Mesenchymal stem cell (in vitro differentiated cells and primary cell): ENCODE measurements around the gene CFAP92.

ENCODE experiments used
- DNase-seq: peaks from one replicate; pipeline ENCODE4 v3.0.0-alpha.2; 2013
- H2AFZ ChIP-seq: one replicate; pipeline ENCODE4 v1.6.1; 2013; ENCODE audit warnings: low read depth, mild to moderate bottlenecking, control low read depth, inconsistent platforms, low read length, moderate library complexity
- H2AK5ac ChIP-seq: 2 replicates; pipeline ENCODE4 v1.6.1; 2013; ENCODE audit warnings: low read length, moderate library complexity, mild to moderate bottlenecking, inconsistent platforms; ENCODE audit not compliant: severe bottlenecking
- H2BK120ac ChIP-seq: one replicate; pipeline ENCODE4 v1.6.1; 2013; ENCODE audit warnings: low read depth, mild to moderate bottlenecking, inconsistent platforms, low read length, moderate library complexity
- H2BK12ac ChIP-seq, 2 experiments: one replicate each; pipeline ENCODE4 v1.6.1; 2013; ENCODE audit warnings: inconsistent platforms in 2 of 2, low read length in 2 of 2, mild to moderate bottlenecking in 2 of 2, moderate library complexity in 2 of 2, control low read depth in 1 of 2
- H2BK15ac ChIP-seq: one replicate; pipeline ENCODE4 v1.6.1; 2013; ENCODE audit warnings: mild to moderate bottlenecking, low read depth, inconsistent platforms; ENCODE audit not compliant: poor library complexity, severe bottlenecking
- H2BK5ac ChIP-seq: 2 replicates; pipeline ENCODE4 v1.6.1; 2013; ENCODE audit warnings: low read depth, mild to moderate bottlenecking, low read length, control low read depth, inconsistent platforms; ENCODE audit not compliant: poor library complexity, severe bottlenecking
- H3K14ac ChIP-seq, 2 experiments: one replicate each; pipeline ENCODE4 v1.6.1; 2013; ENCODE audit warnings: inconsistent platforms in 2 of 2, low read length in 2 of 2, control low read depth in 1 of 2, mild to moderate bottlenecking in 1 of 2, moderate library complexity in 1 of 2
- H3K18ac ChIP-seq, 2 experiments: one replicate each; pipeline ENCODE4 v1.6.1; 2013; ENCODE audit warnings: inconsistent platforms in 2 of 2, low read length in 2 of 2, control low read depth in 1 of 2, low read depth in 1 of 2, mild to moderate bottlenecking in 1 of 2
- H3K23ac ChIP-seq, 2 experiments: one replicate each; pipeline ENCODE4 v1.6.1; 2013; ENCODE audit warnings: inconsistent platforms in 2 of 2, low read length in 2 of 2, mild to moderate bottlenecking in 2 of 2, moderate library complexity in 2 of 2, control low read depth in 1 of 2
- H3K27ac ChIP-seq: 2 replicates; pipeline ENCODE4 v1.5.1; 2013; ENCODE audit warnings: mild to moderate bottlenecking, moderate library complexity, low read length, control low read depth, inconsistent platforms; ENCODE audit not compliant: poor library complexity, severe bottlenecking
- H3K27me3 ChIP-seq, 2 experiments: 2 replicates each; pipeline versions ENCODE4 v1.6.1 to v1.7.0; 2013; ENCODE audit warnings: low read length in 2 of 2, mild to moderate bottlenecking in 2 of 2, moderate library complexity in 2 of 2, control low read depth in 1 of 2, inconsistent platforms in 1 of 2; ENCODE audit not compliant: control insufficient read depth in 1 of 2, insufficient read depth in 1 of 2
- H3K36me3 ChIP-seq, 2 experiments: 2 replicates each; pipeline versions ENCODE4 v1.6.1 to v1.7.0; 2013; ENCODE audit warnings: low read length in 2 of 2, control low read depth in 1 of 2, inconsistent platforms in 1 of 2, low read depth in 1 of 2, mild to moderate bottlenecking in 1 of 2; ENCODE audit not compliant: insufficient read depth in 2 of 2, control insufficient read depth in 1 of 2
- H3K4ac ChIP-seq, 2 experiments: one replicate each; pipeline ENCODE4 v1.6.1; 2013; ENCODE audit warnings: inconsistent platforms in 2 of 2, low read length in 2 of 2, mild to moderate bottlenecking in 2 of 2, moderate library complexity in 2 of 2, control low read depth in 1 of 2, low read depth in 1 of 2
- H3K4me1 ChIP-seq: 2 replicates; pipeline ENCODE4 v1.6.1; 2013; ENCODE audit warnings: low read depth, low read length, control low read depth; ENCODE audit not compliant: control insufficient read depth, insufficient read depth
- H3K4me2 ChIP-seq: 2 replicates; pipeline ENCODE4 v1.6.1; 2013; ENCODE audit warnings: low read length, mild to moderate bottlenecking, inconsistent platforms; ENCODE audit not compliant: poor library complexity, severe bottlenecking
- H3K4me3 ChIP-seq, 2 experiments: 2 replicates each; pipeline versions ENCODE4 v1.5.1 to v1.7.0; 2013; ENCODE audit warnings: low read length in 2 of 2, mild to moderate bottlenecking in 2 of 2, control low read depth in 1 of 2, low read depth in 1 of 2; ENCODE audit not compliant: insufficient read depth in 1 of 2
- H3K79me1 ChIP-seq: replicated peaks from 2 replicates; pipeline ENCODE4 v1.6.1; 2013; ENCODE audit warnings: mild to moderate bottlenecking, control low read depth, low read length, inconsistent platforms; ENCODE audit not compliant: poor library complexity, severe bottlenecking
- H3K9ac ChIP-seq: 2 replicates; pipeline ENCODE4 v1.7.0; 2013; ENCODE audit warnings: mild to moderate bottlenecking, low read length, moderate library complexity
- H3K9me3 ChIP-seq: 2 replicates; pipeline ENCODE4 v1.7.0; 2013; ENCODE audit warnings: mild to moderate bottlenecking, low read length; ENCODE audit not compliant: control insufficient read depth
- H4K8ac ChIP-seq: one replicate; pipeline ENCODE4 v1.6.1; 2013; ENCODE audit warnings: inconsistent platforms, mild to moderate bottlenecking, low read length, moderate library complexity
- H4K91ac ChIP-seq: one replicate; pipeline ENCODE4 v1.6.1; 2013; ENCODE audit warnings: mild to moderate bottlenecking, low read length, inconsistent platforms
- WGBS: methylation state at CpG from one replicate; pipeline ENCODE4 v1.1.7; 2013; ENCODE audit warnings: mixed read lengths; 5-methylcytosine and 5-hydroxymethylcytosine counted together

Gene CFAP92

DNA sequence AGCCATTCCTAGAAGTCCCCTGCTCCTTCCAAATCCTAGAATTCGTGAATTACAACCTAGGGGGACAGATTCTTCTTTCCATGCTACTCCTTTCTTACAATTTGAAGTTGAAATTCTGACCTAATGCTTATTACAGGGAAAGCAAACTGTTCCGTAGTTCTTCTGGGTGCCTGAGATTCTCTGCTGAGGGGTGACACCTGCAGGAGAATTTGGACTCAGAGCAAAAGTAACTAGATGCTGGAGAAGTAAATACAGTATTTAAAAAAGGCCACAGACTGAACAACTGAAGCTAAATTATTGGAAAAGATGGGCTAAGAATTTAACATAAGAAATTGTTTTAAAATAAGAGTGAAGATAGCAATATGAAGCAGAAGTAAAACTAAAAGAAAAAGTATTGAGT lies 76.6 kb downstream of the CFAP92 start:
- peaks cover 34 to 72% of the 10 kb centered on the region in 2 experiments for H3K36me3 ChIP-seq
- H3K4me2 ChIP-seq: no peak overlapping the region
- H3K9me3 ChIP-seq: peaks cover 26% of the 10 kb centered on the region

DNA sequence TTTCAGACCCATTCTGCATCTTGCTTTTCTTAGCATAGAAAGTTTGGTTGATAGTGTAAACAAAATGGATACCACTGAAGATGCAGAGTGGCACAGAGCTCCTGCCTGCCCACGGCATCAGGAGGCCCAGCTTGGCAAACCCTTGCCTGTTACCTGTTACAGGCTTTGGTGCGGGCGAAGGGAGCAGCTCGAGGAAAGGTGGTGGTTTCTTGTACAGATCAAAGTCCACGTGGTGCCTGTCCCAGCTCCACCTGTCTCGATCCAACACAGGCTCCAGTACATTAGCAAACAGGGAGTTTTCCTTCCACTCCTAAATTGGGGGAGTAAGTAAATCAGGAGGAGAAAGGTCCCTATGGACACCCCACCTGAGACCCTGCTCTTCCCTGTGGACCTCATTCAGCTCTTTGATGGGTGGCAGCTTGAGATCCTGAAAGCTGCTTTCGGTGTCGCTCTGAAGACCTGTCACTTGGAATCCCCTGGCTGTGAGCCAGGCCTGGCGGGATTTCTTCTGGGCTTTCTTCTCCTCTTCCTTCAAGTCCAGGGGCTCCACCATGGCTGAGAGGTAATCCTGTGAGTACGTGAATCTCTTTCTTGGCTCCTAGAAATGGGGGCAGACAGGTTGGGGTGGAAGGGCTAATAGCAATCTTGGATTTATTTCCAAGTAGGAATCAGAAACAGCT lies 78.8 kb downstream of the CFAP92 start:
- H3K27me3 ChIP-seq: no peaks in the 10 kb centered on the region
- H2BK5ac ChIP-seq: no peak overlapping the region
- no peak overlapping the region for H2BK120ac ChIP-seq
- no peak overlapping the region for H3K14ac ChIP-seq
- H3K79me1 ChIP-seq: no peaks in the 10 kb centered on the region
- H3K4me2 ChIP-seq: no peak overlapping the region
- H4K91ac ChIP-seq: no peak overlapping the region
- H2BK12ac ChIP-seq: no peak overlapping the region
- H3K36me3 ChIP-seq: peaks cover 56 to 93% of the 10 kb centered on the region in 2 experiments
- no peak overlapping the region for H2AK5ac ChIP-seq
- H3K9ac ChIP-seq: no peak overlapping the region
- H3K27ac ChIP-seq: no peak overlapping the region
- H3K23ac ChIP-seq: no peak overlapping the region
- no peak overlapping the region for H3K4me3 ChIP-seq
- no peak overlapping the region for H2BK15ac ChIP-seq
- H2AFZ ChIP-seq: no peak overlapping the region
- no peak overlapping the region for H4K8ac ChIP-seq
- H3K9me3 ChIP-seq: peaks cover 13% of the 10 kb centered on the region
- H3K4me1 ChIP-seq: no peaks in the 10 kb centered on the region
- DNase-seq: no peak
- 99% methylated on average over 10 of the region's 10 CpGs for WGBS
- H3K18ac ChIP-seq: no peak overlapping the region
- H3K4ac ChIP-seq: no peak overlapping the region

More for the DNA sequence above, 76.6 kb downstream of the CFAP92 start:
- no peaks in the 10 kb centered on the region for H3K27me3 ChIP-seq
- H3K9ac ChIP-seq: no peak overlapping the region
- H2AFZ ChIP-seq: no peak overlapping the region
- H3K27ac ChIP-seq: no peak overlapping the region
- no peak overlapping the region for H3K14ac ChIP-seq
- no peak for DNase-seq
- H3K4ac ChIP-seq: no peak overlapping the region
- H2BK12ac ChIP-seq: no peak overlapping the region
- H2AK5ac ChIP-seq: no peak overlapping the region
- H3K4me3 ChIP-seq: no peak overlapping the region
- no peaks in the 10 kb centered on the region for H3K4me1 ChIP-seq
- 97% methylated on average over 2 of the region's 2 CpGs for WGBS
- no peak overlapping the region for H4K91ac ChIP-seq
- H4K8ac ChIP-seq: no peak overlapping the region
- H3K79me1 ChIP-seq: no peaks in the 10 kb centered on the region
- no peak overlapping the region for H2BK5ac ChIP-seq
- H2BK120ac ChIP-seq: no peak overlapping the region
- H3K18ac ChIP-seq: no peak overlapping the region
- no peak overlapping the region for H2BK15ac ChIP-seq
- no peak overlapping the region for H3K23ac ChIP-seq

DNA sequence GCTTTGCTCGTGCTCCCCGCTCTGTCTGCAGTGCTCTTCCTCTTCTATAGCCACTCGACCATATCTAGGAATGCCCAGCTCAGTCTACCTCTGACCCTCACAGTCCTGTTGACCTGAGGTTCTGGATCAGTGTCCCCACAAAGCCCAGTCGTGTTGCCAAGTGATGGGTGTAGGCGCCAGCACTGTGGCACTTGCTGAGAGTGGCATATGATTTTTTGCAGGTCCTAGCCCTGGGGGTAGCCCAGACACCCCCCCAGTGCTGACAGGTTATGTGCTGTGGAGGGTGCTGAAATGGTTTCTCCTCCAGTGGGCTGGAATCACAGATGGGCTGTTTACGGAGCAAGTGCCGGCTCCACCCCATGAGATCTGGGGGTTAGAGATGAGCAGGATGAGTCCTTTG lies 82.0 kb downstream of the CFAP92 start:
- H2BK15ac ChIP-seq: no peak overlapping the region
- 90% methylated on average over 6 of the region's 7 CpGs for WGBS
- no peaks in the 10 kb centered on the region for H3K4me1 ChIP-seq
- H3K4ac ChIP-seq: no peak overlapping the region
- H3K79me1 ChIP-seq: peaks cover 6% of the 10 kb centered on the region
- no peak overlapping the region for H3K18ac ChIP-seq
- no peak overlapping the region for H3K23ac ChIP-seq
- peaks cover 88 to 99% of the 10 kb centered on the region in 2 experiments for H3K36me3 ChIP-seq
- H3K4me2 ChIP-seq: no peak overlapping the region
- H3K27me3 ChIP-seq: no peaks in the 10 kb centered on the region
- no peak overlapping the region for H4K8ac ChIP-seq
- no peak overlapping the region for H4K91ac ChIP-seq
- no peak overlapping the region for H3K9ac ChIP-seq
- H2AK5ac ChIP-seq: no peak overlapping the region
- H2BK5ac ChIP-seq: no peak overlapping the region
- H2BK12ac ChIP-seq: no peak overlapping the region
- H2BK120ac ChIP-seq: no peak overlapping the region
- no peak overlapping the region for H3K14ac ChIP-seq
- H3K4me3 ChIP-seq: no peak overlapping the region
- H2AFZ ChIP-seq: no peak overlapping the region
- no peak for DNase-seq
- H3K9me3 ChIP-seq: no peaks in the 10 kb centered on the region
- H3K27ac ChIP-seq: no peak overlapping the region

DNA sequence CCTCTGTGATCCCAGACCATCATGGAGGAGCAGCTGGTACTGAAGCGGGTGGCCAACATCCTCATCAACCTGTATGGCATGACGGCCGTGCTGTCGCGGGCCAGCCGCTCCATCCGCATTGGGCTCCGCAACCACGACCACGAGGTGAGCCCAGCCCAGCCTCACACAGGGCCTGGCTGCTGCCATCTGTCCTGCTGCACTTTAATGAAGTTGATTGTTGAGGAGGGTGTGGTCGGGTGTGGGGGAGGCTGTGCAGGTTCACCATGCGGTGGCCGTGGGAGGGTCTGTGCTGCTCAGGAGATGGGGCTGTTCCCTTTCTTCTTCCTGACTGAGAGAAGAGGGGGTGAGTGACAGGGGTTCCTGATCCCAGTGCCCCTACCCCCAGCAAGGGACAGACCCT lies 83.9 kb downstream of the CFAP92 start:
- no peak overlapping the region for H3K27ac ChIP-seq
- H2BK120ac ChIP-seq: no peak overlapping the region
- H3K18ac ChIP-seq: no peak overlapping the region
- no peak overlapping the region for H2BK12ac ChIP-seq
- no peak overlapping the region for H4K8ac ChIP-seq
- no peak overlapping the region for H3K9ac ChIP-seq
- H3K14ac ChIP-seq: no peak overlapping the region
- H3K4me1 ChIP-seq: no peaks in the 10 kb centered on the region
- DNase-seq: no peak
- no peak overlapping the region for H4K91ac ChIP-seq
- H2BK5ac ChIP-seq: no peak overlapping the region
- H2AK5ac ChIP-seq: no peak overlapping the region
- no peak overlapping the region for H2AFZ ChIP-seq
- H2BK15ac ChIP-seq: no peak overlapping the region
- H3K36me3 ChIP-seq: peaks cover 95 to 99% of the 10 kb centered on the region in 2 experiments
- H3K23ac ChIP-seq: no peak overlapping the region
- H3K4ac ChIP-seq: no peak overlapping the region
- H3K9me3 ChIP-seq: no peaks in the 10 kb centered on the region
- no peak overlapping the region for H3K4me3 ChIP-seq
- no peaks in the 10 kb centered on the region for H3K27me3 ChIP-seq
- peaks cover 12% of the 10 kb centered on the region for H3K79me1 ChIP-seq
- WGBS: 98% methylated on average over 13 of the region's 13 CpGs
- H3K4me2 ChIP-seq: no peak overlapping the region
